Esophagus (tissue), 2 donors: ENCODE results near the gene CRYGN. TPM values are rescaled to one million over a fixed set of nuclear protein-coding genes. Genes with fewer than 3 reads are reported as not detected.

ENCODE experiments used
- H3K27ac ChIP-seq, 2 donors: one replicate each; pipeline ENCODE4 v1.5.1; 2013; ENCODE audit warnings: low read depth in 2 of 2, mild to moderate bottlenecking in 2 of 2, inconsistent platforms in 1 of 2, low read length in 1 of 2, moderate library complexity in 1 of 2
- H3K27me3 ChIP-seq, 2 donors: one replicate each; pipeline ENCODE4 v1.6.1; 2013; ENCODE audit warnings: low read length in 2 of 2, control low read depth in 1 of 2, mild to moderate bottlenecking in 1 of 2; ENCODE audit not compliant: insufficient read depth in 2 of 2, control insufficient read depth in 1 of 2
- H3K36me3 ChIP-seq, 2 donors: one replicate each; pipeline ENCODE4 v1.6.1; 2013; ENCODE audit warnings: low read length in 1 of 2; ENCODE audit not compliant: control insufficient read depth in 2 of 2, insufficient read depth in 2 of 2
- H3K4me1 ChIP-seq, 2 donors: one replicate each; pipeline ENCODE4 v1.6.1; 2013; ENCODE audit warnings: low read length in 1 of 2; ENCODE audit not compliant: control insufficient read depth in 2 of 2, insufficient read depth in 2 of 2
- H3K4me3 ChIP-seq, 2 donors: one replicate each; pipeline ENCODE4 v1.5.1; 2013; ENCODE audit warnings: low read length in 2 of 2, mild to moderate bottlenecking in 2 of 2, low read depth in 1 of 2, moderate library complexity in 1 of 2
- H3K9me3 ChIP-seq, 2 donors: one replicate each; pipeline ENCODE4 v1.6.1; 2013; ENCODE audit warnings: mild to moderate bottlenecking in 2 of 2, low read depth in 1 of 2, low read length in 1 of 2, moderate library complexity in 1 of 2; ENCODE audit not compliant: control insufficient read depth in 2 of 2, insufficient read depth in 1 of 2
- WGBS, 2 donors: extraction: QIAGEN DNeasy Blood & Tissue Kit; methylation state at CpG; one replicate each; pipeline ENCODE4 v1.1.7; 2013; 5-methylcytosine and 5-hydroxymethylcytosine counted together
- polyA plus RNA-seq, 2 donors: library from polyadenylated mRNA; stranded (reverse); fragments of 200-250 nt; gene quantifications; one replicate each; pipeline ENCODE4 v1.2.3, GENCODE V29; 2013
- donor health status: healthy with polysubstance abuse.
- donor health status: Bipolar disorder and iron deficiency.

Gene CRYGN
- polyA plus RNA-seq, 2 donors = 0.01 TPM; not detected in 1

DNA sequence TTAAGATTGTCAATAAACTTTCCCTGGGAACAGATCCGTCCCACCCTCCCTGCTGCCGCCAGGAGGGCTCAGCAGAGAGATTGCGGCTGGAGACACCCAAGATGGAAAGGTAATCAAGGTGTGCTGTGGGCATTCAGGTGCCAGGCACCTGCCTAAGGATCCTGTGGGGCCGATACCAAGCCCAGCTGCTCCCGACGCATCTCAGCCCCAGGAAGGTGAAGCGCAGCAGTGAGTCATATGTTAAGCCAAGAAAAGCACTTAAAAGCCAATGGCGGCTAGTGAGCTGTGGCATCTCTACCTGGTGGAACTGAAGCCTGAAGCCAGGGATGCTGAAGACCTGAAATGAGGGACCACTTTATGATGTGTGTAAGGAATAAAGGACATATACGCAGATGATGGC, 36.2 kb downstream of the CRYGN start:
- no peak overlapping the region for H3K27ac ChIP-seq
- no peaks in the 10 kb centered on the region for H3K9me3 ChIP-seq
- no peaks in the 10 kb centered on the region for H3K36me3 ChIP-seq
- peaks cover 0 to 2% of the 10 kb centered on the region in 2 donors for H3K4me1 ChIP-seq
- 53 to 75% methylated on average over 9 of the region's 9 CpGs for WGBS, 2 donors
- no peak overlapping the region for H3K4me3 ChIP-seq
- no peaks in the 10 kb centered on the region for H3K27me3 ChIP-seq

DNA sequence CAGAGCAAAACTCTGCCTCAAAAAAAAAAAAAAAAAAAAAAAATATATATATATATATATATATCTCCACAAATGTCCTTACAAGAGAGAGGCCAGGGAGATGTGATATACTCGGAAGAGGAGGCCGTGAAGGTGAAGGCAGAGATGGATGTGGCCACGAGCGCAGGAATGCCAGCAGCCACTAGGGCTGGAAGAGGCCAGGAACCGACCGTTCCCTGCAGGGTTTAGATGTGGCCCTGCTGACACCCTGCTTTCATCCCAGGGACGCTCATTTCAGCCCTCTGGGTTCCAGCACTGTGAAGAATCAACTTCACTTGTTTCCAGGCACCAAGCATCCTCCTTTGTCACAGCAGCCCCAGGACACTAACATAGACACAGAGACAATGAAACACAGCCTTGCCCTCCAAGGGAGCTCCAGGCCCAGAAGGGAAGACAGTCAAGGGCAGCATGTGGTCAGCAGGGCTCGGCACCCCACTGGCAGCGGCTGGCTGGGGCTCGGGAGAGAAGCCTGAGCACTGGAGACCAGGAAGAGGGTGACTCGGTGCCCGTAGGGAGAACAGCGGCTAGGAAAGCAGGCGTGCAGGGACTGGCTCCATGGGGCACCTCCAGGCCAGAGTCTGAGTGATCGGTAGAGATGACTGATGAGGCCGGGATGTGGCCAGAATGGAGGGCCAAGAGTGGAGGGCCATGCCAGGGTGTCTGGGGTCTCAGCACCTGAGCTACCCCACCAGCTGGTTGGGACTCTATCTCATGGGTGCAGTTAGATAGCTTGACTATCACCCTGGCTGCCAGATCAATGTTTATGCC, 37.7 kb downstream of the CRYGN start:
- H3K4me1 ChIP-seq = no peaks in the 10 kb centered on the region
- no peak overlapping the region for H3K4me3 ChIP-seq
- 86 to 88% methylated on average over 16 of the region's 16 CpGs for WGBS, 2 donors
- H3K9me3 ChIP-seq = no peaks in the 10 kb centered on the region
- no peaks in the 10 kb centered on the region for H3K36me3 ChIP-seq
- no peaks in the 10 kb centered on the region for H3K27me3 ChIP-seq
- no peak overlapping the region for H3K27ac ChIP-seq

DNA sequence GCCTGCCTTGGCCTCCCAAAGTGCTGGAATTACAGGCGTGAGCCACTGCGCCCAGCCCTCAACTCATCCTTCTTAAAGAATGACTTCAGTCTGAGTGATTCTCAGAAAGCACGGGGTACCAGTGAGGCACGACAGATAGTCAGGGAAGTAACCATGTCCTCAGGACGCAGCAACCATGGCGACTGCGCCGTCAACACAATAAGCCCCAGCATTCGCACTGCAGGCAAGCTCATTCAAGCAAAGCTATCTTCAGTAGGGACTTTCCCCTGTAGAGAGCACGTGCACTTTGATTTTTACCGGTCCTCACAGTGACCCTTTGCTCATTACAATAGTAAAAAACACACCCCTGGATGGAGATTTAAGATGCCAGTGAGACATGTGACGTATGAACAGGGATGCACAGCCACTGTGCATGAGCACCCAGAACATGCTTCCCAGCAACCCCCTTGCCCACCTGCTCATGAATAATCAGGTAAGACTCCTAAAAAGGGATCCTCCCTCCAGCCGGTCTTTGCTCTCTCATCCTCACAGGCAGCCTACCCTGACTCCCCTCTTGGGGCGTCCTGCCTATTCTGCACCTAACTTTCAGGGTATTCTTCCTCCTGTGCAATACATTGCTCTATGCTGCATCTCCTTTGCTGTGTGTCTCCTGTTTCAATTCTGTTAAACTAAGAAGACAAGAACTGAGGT, 39.2 kb downstream of the CRYGN start:
- 54 to 57% methylated on average over 14 of the region's 14 CpGs for WGBS, 2 donors
- Histone ChIP-seq H3K4me1 (no peaks in the 10 kb centered on the region), H3K4me3 (no peak overlapping the region), H3K27me3 (no peaks in the 10 kb centered on the region), H3K36me3 (no peaks in the 10 kb centered on the region), H3K27ac (no peak overlapping the region), H3K9me3 (no peaks in the 10 kb centered on the region)

DNA sequence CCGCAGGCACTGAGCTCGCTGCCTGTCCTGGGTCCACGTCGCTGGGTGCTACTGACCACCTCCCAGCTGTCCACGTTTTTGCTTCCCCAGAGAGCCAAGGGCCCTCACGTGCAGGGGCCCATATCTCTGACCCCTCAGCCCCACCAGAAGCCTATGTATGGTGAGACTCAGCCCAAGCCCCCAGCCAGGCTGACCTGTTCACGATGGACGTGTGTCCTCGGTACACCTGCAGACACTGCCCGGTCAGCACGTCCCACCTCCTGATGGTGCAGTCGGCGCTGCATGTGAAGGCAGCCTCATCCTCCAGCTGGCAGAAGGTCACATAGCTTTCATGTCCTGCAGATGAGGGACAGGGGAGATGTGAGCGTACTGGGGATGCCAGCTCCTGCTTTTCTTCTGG, 40.0 kb downstream of the CRYGN start:
- no peaks in the 10 kb centered on the region for H3K36me3 ChIP-seq
- no peaks in the 10 kb centered on the region for H3K27me3 ChIP-seq
- H3K4me1 ChIP-seq = no peaks in the 10 kb centered on the region
- WGBS, 2 donors = 90 to 91% methylated on average over 14 of the region's 14 CpGs
- no peaks in the 10 kb centered on the region for H3K9me3 ChIP-seq
- no peak overlapping the region for H3K4me3 ChIP-seq
- H3K27ac ChIP-seq = no peak overlapping the region

DNA sequence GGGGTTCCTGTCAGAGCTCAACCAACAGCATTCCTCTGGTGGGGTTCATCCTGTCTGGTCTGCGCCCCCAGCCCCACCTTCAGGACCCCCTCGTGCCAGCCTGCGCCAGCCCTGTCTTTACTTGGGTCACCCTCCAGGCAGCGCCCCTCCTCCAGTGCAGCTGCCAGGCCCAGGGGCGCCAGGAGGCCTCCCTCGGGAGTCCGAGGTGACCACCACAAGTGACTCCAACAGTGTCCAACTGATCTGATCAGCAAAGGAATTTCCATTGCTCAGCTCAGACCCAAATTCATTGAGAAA, 40.7 kb downstream of the CRYGN start:
- Histone ChIP-seq H3K27ac (no peak overlapping the region), H3K4me1 (no peaks in the 10 kb centered on the region), H3K27me3 (no peaks in the 10 kb centered on the region), H3K4me3 (no peak overlapping the region), H3K9me3 (no peaks in the 10 kb centered on the region), H3K36me3 (no peaks in the 10 kb centered on the region)
- 92 to 94% methylated on average over 7 of the region's 7 CpGs for WGBS, 2 donors

DNA sequence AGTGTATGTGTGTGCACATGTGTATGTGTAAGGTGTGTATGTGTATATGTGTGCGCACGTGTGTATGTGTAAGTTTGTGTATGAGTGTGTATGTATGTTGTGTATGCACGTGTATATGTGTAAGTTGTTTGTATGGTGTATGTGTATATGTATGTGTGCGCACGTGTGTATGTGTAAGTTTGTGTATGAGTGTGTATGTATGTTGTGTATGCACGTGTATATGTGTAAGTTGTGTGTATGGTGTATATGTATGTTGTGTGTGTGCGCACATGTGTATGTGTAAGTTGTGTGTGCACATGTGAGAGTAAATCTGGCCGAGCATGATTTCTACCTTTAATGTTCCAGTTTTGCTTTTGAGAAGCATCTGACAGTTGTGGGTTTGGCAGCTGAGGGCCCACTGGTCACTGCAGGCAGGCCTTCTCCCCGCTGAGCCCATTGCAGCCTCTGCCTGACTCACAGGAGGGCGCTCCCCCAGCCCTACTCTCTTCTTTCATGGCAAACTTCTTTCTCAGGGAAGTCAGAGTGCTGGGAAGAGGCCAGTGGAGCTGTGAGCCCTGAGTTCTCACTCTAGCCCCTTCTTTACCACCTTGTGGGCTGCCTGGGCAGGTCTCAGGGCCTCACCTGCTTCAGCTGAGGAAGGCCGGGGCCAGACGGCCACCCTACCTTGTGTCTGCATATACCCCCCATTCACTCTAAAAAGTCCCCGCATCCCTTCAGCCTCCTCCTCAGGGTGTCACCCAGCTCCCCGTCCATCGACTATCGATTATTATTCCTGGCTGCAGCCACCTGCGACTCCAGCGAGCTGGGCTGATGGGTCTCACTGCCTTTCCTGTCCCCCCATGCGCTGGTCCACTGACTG, 41.3 kb downstream of the CRYGN start:
- WGBS, 2 donors = 88 to 93% methylated on average over 19 of the region's 19 CpGs
- H3K9me3 ChIP-seq = no peaks in the 10 kb centered on the region
- H3K27ac ChIP-seq = no peak overlapping the region
- no peaks in the 10 kb centered on the region for H3K36me3 ChIP-seq
- H3K27me3 ChIP-seq = no peaks in the 10 kb centered on the region
- no peaks in the 10 kb centered on the region for H3K4me1 ChIP-seq
- H3K4me3 ChIP-seq = no peak overlapping the region

DNA sequence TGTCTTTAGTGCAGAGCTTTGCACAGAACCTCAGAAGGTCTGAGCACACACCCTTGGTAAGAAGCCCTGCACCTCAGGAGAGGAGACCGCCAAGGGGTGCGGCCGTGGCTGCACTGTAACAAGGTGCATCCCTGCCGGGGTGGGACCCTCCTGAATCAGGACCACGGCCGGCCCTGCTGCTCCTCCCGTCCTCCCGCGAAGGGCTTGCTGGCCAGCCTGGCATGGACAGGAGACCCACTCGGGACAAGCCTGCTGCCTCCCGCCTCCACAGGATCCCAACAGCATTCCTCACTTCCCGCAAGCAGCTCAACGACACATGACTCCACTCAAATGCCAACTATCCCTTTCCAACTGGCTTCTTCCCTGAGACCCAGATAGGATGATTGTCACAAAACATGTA, 42.9 kb downstream of the CRYGN start:
- H3K27ac ChIP-seq = no peak overlapping the region
- H3K4me3 ChIP-seq = no peak overlapping the region
- no peaks in the 10 kb centered on the region for H3K27me3 ChIP-seq
- WGBS, 2 donors = 90% methylated on average over 13 of the region's 13 CpGs
- no peaks in the 10 kb centered on the region for H3K4me1 ChIP-seq
- no peaks in the 10 kb centered on the region for H3K36me3 ChIP-seq
- H3K9me3 ChIP-seq = no peaks in the 10 kb centered on the region

DNA sequence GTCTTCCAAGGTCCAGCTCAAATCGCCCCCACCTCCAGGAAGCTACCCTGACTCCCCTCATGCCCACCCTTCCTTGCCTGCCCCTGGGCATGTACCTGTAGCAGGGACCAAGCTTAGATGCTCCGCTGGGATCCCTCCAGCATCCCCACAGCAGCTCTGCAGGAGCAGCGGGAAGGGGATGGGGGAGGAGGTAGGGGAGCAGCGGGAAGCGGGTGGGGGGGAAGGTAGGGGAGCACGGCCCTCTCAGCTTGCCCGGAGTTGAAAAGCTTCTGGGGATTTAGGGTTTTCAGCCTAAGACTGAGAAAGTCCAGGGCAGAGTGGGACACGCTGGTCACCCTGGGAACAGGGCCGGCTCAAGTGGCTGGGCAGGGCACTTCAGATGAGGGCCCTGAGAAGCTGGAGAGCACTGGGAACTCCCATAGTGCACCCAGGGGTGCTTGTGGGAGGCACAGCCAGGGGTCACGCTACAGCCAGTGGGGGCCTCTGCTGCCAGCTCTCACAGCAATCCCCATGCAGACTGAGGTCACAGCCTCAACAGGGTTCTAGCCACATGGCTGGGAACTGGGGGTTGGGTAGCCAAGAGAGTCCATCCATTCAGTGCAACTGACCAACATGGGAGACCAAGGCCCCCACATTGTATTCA, 43.5 kb downstream of the CRYGN start:
- H3K27me3 ChIP-seq = no peaks in the 10 kb centered on the region
- no peaks in the 10 kb centered on the region for H3K4me1 ChIP-seq
- no peak overlapping the region for H3K4me3 ChIP-seq
- no peak overlapping the region for H3K27ac ChIP-seq
- H3K36me3 ChIP-seq = no peaks in the 10 kb centered on the region
- no peaks in the 10 kb centered on the region for H3K9me3 ChIP-seq
- WGBS, 2 donors = 87 to 91% methylated on average over 10 of the region's 10 CpGs

DNA sequence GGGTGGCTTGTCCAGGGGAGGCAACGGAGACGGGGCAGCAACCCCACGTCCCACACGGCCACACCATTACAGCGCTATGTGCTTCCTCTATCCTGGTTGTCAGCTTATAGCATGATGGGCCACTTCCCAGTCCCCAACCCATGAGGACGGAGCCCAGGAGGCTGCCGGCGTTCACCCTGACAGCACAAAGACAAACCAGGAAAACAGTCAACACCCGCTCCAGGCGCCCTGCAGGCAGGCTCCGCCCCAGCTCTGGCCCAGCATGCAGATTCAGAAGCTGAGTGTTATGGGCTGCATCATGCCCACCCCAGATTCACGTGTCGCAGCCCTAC, 44.9 kb downstream of the CRYGN start:
- Histone ChIP-seq H3K27ac (no peak overlapping the region), H3K27me3 (no peaks in the 10 kb centered on the region), H3K4me1 (no peaks in the 10 kb centered on the region), H3K36me3 (no peaks in the 10 kb centered on the region), H3K9me3 (no peaks in the 10 kb centered on the region), H3K4me3 (no peak overlapping the region)
- 68 to 78% methylated on average over 13 of the region's 13 CpGs for WGBS, 2 donors
